SHP77 (cell line): ENCODE results near the gene BAX.
"Not testable (repeated sequence)": the region's sequence is repeated elsewhere in the genome, so short reads cannot be mapped to it uniquely, and the experiment has no call there.

Experiments used
- DNase-seq, 2 experiments: peaks; one replicate each; lab custom pipeline; 2025; lab: John Stamatoyannopoulos, UW

BAX gene

GRCh38 chr19:48954595-48955307 is at the start of gene BAX:
TSS of gene BAX (plus strand) at chr19:48954875. CDS start at chr19:48954929, 54 bp downstream.
- peak; percentile 95 to 98 for DNase-seq

- DNase-seq = no peak
These were observed 49.0 kb upstream of the BAX start for GRCh38 chr19:48905664-48906063.

GRCh38 chr19:48906324-48906723 is 48.4 kb upstream of the BAX start:
- no peak for DNase-seq

- DNase-seq = no peak
These were observed 47.0 kb upstream of the BAX start for GRCh38 chr19:48907671-48908070.

GRCh38 chr19:48909424-48910077 is 45.1 kb upstream of the BAX start:
- not testable (repeated sequence) for DNase-seq

- DNase-seq = no peak
These were observed 43.9 kb upstream of the BAX start for GRCh38 chr19:48910803-48911202.

GRCh38 chr19:48913114-48913889 is 41.4 kb upstream of the BAX start:
- no peak for DNase-seq

GRCh38 chr19:48914181-48914580 is 40.5 kb upstream of the BAX start:
- DNase-seq = no peak

GRCh38 chr19:48915757-48916156 is 38.9 kb upstream of the BAX start:
- no peak for DNase-seq

- DNase-seq = no peak
These were observed 36.6 kb upstream of the BAX start for GRCh38 chr19:48918071-48918470.

GRCh38 chr19:48918801-48919247 is 35.9 kb upstream of the BAX start:
- DNase-seq = no peak

- DNase-seq = not testable (repeated sequence)
These were observed 35.4 kb upstream of the BAX start for GRCh38 chr19:48919271-48919670.

- DNase-seq = no peak
These were observed 33.7 kb upstream of the BAX start for GRCh38 chr19:48920949-48921348.

- no peak for DNase-seq
These were observed 32.8 kb upstream of the BAX start for GRCh38 chr19:48921721-48922500.

- no peak for DNase-seq
These were observed 31.9 kb upstream of the BAX start for GRCh38 chr19:48922548-48923490.

GRCh38 chr19:48925240-48925843 is 29.3 kb upstream of the BAX start:
- DNase-seq = no peak

- not testable (repeated sequence) for DNase-seq
These were observed 28.8 kb upstream of the BAX start for GRCh38 chr19:48925890-48926289.

- DNase-seq = no peak
These were observed 27.8 kb upstream of the BAX start for GRCh38 chr19:48926909-48927308.

GRCh38 chr19:48927692-48928091 is 27.0 kb upstream of the BAX start:
- DNase-seq = not testable (repeated sequence)
